Measurements from ENCODE around the gene TUBA1C.
A peak's percentile ranks its signal among the peaks of the same experiment; 100 is the strongest.
"Not testable (repeated sequence)": the region's sequence is repeated elsewhere in the genome, so short reads cannot be mapped to it uniquely, and the experiment has no call there.

The TUBA1C gene

DNA sequence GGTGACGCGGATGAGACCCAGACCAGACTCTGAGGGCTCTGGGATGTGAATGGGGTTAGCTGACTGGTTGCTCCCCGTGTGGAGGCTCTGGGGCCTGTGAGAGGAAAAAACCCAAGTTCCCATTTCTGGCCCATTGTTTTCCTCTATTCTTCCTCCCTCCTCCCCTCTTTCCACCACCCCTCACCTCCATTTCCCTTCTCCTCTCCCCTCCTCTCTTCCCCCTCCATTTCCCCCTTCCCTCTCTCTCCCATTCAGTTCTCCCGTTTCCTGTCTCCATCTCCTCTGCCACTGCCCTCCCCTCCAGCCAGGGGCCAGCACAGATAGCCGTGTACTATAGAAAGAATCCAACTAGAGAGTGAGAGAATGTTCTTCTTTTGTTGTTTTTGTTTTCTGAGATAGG, 17.4 kb downstream of the TUBA1C start:
- TF ChIP-seq, protein P1, sequence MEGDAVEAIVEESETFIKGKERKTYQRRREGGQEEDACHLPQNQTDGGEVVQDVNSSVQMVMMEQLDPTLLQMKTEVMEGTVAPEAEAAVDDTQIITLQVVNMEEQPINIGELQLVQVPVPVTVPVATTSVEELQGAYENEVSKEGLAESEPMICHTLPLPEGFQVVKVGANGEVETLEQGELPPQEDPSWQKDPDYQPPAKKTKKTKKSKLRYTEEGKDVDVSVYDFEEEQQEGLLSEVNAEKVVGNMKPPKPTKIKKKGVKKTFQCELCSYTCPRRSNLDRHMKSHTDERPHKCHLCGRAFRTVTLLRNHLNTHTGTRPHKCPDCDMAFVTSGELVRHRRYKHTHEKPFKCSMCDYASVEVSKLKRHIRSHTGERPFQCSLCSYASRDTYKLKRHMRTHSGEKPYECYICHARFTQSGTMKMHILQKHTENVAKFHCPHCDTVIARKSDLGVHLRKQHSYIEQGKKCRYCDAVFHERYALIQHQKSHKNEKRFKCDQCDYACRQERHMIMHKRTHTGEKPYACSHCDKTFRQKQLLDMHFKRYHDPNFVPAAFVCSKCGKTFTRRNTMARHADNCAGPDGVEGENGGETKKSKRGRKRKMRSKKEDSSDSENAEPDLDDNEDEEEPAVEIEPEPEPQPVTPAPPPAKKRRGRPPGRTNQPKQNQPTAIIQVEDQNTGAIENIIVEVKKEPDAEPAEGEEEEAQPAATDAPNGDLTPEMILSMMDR (conservative IDR thresholded peaks at IDR 0.05), result no peak
- no peak overlapping the region for H3K27ac ChIP-seq

DNA sequence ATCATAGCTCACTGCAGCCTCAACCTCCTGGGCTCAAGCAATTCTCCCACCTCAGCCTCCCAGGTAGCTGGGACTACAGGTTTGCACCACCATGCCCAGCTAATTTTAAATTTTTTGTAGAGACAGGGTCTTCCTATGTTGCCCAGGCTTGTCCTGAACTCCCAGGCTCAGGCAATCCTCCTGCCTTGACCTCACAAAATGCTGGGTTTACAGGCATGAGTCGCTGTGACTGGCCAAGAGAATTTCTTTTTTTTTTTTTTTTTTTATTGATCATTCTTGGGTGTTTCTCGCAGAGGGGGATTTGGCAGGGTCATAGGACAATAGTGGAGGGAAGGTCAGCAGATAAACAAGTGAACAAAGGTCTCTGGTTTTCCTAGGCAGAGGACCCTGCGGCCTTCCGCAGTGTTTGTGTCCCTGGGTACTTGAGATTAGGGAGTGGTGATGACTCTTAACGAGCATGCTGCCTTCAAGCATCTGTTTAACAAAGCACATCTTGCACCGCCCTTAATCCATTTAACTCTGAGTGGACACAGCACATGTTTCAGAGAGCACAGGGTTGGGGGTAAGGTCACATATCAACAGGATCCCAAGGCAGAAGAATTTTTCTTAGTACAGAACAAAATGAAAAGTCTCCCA, 18.0 kb downstream of the TUBA1C start:
- H3K27ac ChIP-seq, result not testable (repeated sequence)

DNA sequence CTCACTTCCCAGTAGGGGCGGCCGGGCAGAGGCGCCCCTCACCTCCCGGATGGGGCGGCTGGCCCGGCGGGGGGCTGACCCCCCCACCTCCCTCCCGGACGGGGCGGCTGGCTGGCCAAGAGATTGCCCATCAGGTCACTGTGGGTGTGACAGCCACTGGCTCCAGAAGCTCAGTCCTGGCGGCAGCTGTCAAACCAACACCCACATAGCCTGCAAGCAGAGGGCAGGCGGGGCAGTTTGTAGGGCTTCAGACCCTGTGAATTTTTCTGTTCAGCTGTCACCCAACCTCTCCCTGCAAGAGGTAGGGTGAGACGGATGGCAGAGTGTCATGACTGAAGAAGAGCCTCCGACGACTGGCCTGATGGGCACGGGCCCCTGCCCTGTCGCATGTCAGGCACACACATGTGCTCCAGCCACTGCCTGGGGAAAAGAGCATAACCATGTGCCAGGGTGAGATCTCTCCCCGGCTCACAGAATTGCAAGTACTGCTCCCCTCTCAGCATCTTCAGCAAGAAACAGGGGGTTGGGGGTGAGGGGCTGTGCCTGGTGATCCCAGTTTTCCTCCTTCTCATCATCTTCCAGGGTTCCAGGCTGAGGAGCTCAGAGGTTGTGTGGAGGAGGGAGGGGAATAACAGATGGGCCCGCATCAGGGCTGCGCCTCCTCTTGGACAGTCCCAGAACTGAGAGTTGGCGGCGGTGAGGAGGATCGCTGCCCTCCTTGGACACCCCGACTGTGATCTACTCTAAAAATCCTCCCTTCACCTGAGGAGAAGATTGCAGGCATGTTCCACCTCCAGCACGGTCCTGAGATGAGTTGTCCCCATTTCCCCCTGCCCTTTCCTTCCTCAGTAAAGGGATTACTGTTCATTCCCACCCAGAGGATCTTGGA, 18.9 kb downstream of the TUBA1C start:
- no peak overlapping the region for H3K27ac ChIP-seq
- TF ChIP-seq, protein P1 (conservative IDR thresholded peaks at IDR 0.05), result no peak

DNA sequence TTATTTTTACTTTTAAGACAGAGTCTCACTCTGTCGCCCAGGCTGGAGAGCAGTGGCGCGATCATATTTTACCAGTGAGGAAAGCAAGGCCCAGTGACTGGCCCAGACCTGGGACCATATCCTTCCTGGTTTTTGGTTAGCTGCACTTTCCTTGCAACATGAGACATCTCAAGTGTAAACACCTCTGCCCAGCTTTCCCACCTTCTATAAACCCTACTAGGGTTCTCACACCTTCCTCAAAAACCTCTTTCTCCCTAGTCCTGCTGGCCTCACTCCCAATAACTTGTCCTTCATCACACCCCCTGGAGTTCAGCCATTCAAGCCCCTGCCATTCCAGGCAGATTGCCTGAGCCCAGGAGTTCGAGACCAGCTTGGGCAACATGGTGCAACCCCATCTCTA, 19.8 kb downstream of the TUBA1C start:
- TF ChIP-seq, protein P1 (conservative IDR thresholded peaks at IDR 0.05), result no peak
- no peak overlapping the region for H3K27ac ChIP-seq

DNA sequence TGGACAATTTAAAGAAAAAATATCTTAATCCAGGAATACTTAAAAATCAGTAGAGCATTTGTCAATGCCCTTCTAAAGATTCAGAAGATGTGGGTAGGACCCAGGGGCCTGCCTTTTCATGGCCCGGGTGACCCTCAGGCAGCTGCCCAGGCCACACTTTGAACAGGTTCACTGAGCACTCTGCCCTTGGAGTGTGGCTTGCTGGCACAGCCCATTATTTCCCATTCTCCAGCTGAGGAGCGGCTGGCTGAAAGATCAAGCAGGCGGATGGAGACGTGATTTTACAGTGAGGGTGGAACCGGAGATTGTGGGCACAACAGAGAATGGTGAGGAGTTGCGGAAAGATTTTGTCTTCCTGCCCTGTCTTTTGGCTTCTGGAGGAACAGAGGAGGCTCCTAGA, 23.0 kb downstream of the TUBA1C start:
- TF ChIP-seq, protein P1 (conservative IDR thresholded peaks at IDR 0.05), result no peak
- no peak overlapping the region for H3K27ac ChIP-seq

DNA sequence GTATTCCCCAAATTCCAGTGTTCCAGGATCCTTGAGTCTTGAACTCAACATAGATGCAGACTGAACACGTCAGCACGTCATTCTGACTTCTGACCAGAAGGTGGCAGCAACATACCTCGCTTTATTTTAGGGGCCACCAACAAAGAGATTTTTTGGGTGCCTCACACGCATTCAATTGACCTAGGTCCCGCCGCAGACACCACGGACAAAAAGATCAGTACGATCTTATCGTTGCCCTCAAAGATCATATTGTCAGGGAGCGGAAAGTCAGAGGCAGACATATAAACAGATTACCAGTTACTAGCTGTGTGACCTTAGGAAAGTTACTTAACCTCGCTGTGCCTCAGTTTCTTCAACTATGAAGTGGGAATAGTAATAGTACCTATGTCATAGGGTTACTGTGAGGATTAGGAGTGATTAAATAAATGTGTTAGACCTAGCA, 23.6 kb downstream of the TUBA1C start:
- no peak overlapping the region for H3K27ac ChIP-seq
- TF ChIP-seq, protein P1 (conservative IDR thresholded peaks at IDR 0.05), result peak; percentile 92

DNA sequence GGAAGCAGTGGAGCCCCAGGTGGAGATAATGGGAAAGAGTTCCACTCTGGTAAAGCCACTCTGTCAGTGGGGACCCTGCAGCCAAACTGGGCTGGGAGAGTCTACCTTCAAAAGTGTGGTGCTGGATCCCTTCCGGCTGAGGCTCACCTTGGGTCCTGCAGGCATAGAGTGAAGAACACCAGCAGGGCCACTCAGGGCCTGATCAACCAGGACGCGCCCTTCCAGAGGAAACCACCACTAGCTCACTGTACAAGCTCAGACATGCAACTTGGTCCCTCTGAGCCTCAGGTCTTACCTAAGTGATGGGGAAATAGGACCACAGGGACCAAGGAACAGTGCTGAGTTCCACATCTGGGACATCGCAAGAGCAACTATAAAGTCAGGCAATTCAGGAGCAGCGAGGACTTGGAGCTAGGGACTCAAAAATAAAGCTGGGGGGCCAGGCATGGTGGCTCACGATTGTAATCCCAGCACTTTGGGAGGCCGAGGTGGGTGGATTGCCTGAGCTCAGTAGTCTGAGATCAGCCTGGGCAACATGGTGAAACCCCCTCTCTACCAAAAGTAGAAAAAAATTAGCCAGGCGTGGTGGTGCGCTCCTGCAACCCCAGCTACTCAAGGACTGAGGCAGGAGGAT, 24.2 kb downstream of the TUBA1C start:
- H3K27ac ChIP-seq, result no peak overlapping the region
- TF ChIP-seq, protein P1 (conservative IDR thresholded peaks at IDR 0.05), result no peak

Data from VCaP (cell line).